NCI-H524 (cell line): ENCODE data around the gene LITAF.
"Not testable (repeated sequence)": the region's sequence is repeated elsewhere in the genome, so short reads cannot be mapped to it uniquely, and the experiment has no call there.

ENCODE experiments used
- DNase-seq, 2 experiments: peaks; one replicate each; lab custom pipeline; 2025; lab: John Stamatoyannopoulos, UW

LITAF gene

DNA sequence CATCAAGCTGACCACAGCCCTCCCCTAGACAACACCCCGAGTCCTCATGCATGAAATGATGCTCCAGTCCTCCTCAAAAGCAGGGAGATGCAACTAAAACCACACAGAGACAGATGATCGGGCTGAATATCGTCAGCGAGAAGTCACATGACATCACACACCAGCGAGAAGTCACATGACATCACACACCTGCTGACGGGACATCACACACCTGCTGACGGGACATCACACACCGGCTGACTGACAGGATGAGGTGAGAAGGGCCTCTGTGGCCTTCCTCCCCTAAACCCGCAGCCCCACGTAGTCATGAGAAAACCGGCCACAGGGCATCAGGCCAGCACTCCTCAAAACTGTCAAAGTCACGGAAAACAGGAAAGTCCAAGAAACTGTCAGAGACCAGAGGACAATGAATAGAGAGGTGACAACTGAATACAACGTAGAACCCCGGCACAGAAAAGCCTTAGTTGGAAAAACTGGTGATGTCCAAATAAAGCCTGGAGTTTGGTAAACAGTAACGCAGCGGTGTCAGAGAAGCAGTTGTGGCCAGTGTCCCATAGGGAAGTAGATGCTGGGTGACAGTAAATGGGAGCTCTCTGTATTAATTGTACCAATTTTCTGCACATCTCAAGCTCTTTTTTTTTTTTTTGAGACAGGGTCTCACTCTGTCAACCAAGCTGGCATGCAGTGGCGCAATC lies 14.3 kb downstream of the LITAF start:
- DNase-seq = no peak

GRCh38 chr16:11571549-11571948 lies 15.2 kb downstream of the LITAF start:
- no peak for DNase-seq

- no peak for DNase-seq
Measured at GRCh38 chr16:11570806-11571205, 15.9 kb downstream of the LITAF start.

DNA sequence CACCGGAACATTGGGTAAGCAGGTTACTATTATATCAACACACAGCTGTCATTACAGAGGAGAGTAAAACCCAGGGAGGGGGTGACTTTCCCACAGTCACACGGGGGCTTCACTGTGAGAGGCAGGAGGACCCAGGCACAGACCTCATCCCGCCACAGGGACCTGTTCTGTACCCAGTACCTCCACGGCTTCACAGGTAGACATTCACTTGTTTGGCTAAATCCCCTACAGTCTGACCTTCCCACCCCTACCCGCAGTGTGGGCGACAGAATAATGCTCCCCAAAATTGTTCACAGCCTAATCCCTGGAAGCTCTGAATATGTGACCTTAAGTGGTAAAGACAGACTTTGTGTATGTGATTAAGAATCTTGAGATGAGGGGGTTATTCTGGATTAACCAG lies 16.5 kb downstream of the LITAF start:
- no peak for DNase-seq

- DNase-seq = no peak
Measured at GRCh38 chr16:11566398-11566797, 20.3 kb downstream of the LITAF start.

- no peak for DNase-seq
Measured at GRCh38 chr16:11565665-11566064, 21.1 kb downstream of the LITAF start.

DNA sequence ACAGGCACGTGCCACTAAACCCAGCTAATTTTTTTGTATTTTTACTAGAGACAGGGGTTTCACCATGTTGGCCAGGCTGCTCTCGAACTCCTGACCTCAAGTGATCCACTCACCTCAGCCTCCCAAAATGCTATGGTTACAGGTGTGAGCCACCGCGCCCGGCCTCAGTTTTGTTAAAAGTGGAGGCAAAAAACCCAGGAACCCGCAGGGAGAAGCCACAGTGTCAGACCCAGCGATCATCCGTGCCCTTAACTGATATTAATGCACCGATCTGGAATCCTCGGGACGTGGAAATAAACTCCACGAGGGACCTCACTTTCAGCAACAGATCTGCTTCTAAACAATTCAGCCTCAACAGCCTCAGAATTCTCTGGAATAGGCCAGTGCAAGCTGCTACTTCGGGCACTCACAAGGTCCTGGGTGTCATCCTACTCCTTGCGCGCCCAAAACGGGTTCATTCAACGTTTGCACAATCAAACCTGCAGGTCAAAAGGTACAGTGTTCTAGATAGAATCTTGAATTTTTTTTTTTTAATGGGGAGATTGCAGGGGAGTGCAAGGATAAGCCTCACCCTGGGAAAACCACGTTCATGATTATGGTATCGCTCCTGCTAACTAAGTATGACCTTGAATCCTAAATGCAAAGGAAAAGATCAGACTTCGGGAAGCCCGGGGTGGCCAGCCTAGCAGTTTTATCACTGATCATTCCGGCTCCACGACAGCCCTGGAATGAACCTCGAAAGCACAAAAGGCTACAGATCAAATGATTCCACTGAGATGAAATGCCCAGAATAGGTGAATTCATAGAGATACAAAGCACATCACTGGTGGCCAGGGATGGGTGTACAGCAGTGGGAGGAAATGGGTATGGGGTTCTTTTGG lies 22.4 kb downstream of the LITAF start:
- no peak for DNase-seq

DNA sequence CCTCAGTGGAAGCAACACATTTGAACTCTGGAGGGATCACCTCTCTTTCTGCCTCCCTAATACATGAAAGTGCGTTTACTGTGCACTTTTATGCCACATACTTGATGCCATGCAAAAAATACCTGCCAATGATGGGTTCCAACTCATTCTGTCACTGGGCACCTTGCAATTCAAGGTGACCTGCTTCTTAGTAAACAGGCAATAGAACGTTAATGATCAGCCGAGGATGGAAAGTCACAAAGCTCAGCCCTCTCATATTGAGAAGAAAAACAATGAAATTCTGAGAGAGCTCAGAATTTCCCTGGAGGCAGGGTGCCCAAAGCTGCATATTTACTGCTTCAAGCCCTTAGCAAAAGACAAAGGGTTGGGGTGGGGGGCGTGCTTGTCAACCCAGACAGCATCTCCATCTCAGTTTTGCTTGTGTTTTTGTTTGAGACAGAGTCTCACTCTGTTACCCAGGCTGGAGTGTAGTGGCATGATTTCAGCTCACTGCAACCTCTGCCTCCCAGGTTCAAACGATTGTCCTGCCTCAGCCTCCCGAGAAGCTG lies 23.2 kb downstream of the LITAF start:
- DNase-seq = no peak

DNA sequence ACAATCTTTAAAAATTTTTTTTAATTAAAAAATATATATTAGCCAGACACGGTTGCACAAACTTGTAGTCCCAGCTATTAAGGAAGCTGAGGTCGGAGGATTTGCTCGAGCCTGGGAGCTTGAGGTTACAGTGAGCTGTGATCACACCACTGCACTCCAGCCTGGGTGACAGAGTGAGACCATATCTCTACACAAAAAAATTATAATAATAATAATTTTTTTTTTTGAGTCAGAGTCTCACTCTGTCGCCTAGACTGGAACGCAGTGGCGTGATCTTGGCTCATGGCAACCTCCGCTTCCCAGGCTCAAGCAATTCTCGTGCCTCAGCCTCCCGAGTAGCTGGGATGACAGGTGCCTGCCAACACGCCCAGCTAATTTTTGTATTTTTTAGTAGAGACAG lies 23.8 kb downstream of the LITAF start:
- no peak for DNase-seq

GRCh38 chr16:11562411-11562810 lies 24.3 kb downstream of the LITAF start:
- DNase-seq = no peak

GRCh38 chr16:11561856-11562255 lies 24.9 kb downstream of the LITAF start:
- no peak for DNase-seq

GRCh38 chr16:11561454-11561805 lies 25.3 kb downstream of the LITAF start:
- DNase-seq = no peak

DNA sequence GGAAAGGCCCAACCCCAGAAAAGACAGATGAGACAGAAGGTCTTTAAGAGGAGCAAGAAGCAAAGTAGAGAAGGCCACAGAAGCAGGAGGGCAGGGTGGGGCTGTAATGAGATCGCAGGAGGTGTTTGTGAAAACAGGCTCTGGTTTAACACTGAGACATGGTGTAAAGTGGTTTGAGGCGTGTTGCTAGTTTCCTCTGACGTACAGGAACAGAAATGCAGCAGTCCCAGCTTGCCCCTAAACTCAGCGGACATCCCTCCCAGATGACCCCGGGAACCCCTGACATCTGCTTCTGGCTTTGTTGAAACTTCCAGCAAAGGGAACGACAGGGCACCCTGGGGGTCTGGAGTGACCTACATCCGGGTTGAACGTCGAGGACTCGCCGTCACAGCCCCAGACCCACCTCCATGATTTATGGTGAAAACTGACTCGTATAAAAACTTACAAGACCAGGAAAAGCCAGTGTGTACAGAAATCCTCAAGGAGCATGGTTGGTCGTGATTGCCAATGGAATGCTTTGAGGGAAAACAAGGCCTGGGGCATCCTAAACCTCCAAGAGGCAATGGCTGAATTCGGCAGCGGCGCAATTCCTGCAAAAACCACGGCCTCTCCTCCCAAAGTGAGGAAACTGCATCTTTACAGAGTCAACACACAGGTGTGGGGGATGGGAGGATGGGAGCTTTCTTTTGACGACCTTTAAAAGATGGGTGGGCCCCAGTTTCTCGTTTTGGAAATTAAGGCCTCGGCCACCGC lies 25.8 kb downstream of the LITAF start:
- DNase-seq = no peak

- not testable (repeated sequence) for DNase-seq
Measured at GRCh38 chr16:11558308-11558823, 28.4 kb downstream of the LITAF start.

GRCh38 chr16:11557801-11558200 lies 28.9 kb downstream of the LITAF start:
- no peak for DNase-seq

DNA sequence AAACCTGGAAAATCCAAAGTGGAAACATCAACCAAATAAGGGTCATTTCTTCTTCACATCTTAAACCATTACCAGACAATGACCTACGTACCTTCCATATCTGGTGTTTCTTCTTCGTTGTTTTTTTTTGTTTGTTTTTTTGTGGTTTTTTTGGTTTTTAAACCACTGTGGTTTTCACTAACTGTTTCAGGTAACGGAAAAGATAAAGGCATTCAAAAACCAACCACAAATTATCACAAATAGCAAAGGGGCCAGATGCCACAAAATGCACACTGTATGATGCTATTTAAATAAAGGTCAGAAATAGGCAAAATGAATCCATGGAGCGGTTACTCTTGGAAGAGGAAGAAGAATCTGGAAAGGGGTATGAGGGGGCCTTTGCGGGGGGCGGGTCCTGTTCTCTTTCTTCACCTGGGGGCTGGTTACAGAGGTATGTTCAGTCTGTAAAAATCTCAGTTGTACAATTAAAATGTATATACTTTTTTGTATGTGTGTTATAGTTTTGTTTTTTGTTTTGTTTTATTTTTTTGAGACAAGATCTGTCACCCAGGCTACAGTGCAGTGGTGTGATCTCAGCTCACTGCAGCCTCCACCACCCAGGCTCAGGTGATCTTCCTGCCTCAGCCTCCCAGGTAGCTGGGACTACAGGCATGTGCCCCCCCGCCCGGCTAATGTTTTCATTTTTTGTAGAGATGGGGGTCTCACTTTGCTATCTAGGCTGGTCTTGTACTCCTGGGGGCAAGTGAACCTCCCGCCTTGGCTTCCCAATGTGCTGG lies 29.6 kb downstream of the LITAF start:
- no peak for DNase-seq

DNA sequence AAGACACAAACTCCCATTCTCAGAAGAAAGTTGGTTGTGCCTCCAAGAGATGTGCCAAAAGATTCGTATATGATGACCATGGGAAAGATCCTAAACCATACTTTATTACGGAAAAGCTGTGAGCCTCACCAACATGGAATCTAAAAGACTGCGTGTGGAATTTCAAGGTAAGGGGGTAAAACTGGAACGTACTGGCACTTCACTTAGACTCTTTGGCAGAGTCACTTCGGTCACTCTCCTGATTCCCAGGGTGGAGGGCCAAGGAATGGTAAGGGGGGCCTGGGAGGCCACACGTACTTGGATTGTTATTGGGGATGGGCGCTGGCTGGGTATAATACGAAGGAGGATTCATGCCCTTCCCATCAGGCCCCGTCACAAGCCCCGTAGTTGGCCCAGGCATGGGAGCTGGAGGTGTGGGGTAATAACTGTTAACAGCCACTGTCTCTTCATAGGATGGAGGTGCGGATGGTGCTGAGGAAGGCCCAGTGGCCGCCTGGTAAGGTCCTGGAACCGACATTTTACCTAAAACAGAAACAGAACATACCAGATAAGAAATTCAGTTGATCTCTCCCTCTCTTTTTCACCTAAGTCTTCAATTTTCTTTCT lies 30.4 kb downstream of the LITAF start:
- no peak for DNase-seq

GRCh38 chr16:11554053-11554452 lies 32.7 kb downstream of the LITAF start:
- DNase-seq = no peak

DNA sequence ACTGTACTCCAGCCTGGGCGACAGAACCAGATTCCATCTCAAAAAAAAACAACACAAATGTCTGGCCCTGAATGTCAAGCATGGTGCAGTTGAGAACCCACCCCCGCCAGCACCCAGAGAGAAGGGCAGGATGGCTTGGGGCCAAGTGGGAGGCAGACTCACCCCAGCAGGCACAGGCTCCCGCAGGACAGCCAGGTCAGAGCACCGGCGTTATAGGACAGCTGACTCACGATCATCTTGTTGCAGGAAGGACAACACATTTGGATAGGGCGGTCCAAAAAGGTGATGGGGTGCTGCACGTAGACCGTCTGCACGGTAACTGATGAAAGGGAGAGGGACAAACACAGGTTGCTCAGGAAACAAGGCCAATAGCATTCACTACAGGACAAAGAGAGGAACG lies 33.3 kb downstream of the LITAF start:
- no peak for DNase-seq

DNA sequence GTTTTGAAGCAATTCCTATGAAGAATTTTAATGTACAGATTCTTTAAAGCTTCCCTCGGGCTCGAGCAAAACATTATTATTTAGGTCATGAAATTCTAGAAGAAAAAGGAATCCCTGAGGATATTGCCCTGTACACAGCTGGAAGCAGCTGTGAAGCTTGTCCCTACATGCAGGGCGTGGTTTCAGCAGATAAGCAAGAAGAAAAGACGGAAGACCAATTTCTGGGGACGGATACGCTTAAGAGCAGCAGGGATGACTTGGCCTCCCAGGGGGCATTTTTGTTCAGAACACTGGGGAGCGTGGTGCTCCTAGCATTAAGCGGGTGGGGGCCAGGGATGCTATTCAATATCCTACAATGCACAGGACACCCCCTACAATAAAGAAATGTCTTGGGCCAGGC lies 34.3 kb downstream of the LITAF start:
- DNase-seq = no peak

DNA sequence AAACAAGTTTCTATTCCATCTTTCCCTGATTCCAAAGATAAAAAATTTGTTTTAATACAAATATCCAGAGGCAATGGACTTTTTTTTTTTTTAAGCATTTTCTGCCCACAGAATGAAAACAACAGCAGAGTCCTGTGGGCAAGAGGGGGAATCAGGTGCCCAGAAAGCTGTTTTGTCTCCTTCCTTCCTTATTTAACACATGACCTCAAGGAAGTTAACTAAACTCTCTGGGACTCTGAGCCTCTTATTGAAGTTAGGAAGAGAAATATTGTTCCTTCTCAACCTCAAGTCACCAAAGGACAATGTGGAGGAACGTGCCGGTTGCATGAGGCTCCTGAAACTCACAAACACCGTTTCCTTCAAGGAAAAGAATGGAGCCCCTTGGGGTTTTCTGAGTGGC lies 34.9 kb downstream of the LITAF start:
- no peak for DNase-seq
